SHP77 (cell line): ENCODE results near the gene CKS1B.
"Not testable (repeated sequence)": the region's sequence is repeated elsewhere in the genome, so short reads cannot be mapped to it uniquely, and the experiment has no call there.

Experiments used
- DNase-seq, 2 experiments: peaks; one replicate each; lab custom pipeline; 2025; lab: John Stamatoyannopoulos, UW

CKS1B gene

DNA sequence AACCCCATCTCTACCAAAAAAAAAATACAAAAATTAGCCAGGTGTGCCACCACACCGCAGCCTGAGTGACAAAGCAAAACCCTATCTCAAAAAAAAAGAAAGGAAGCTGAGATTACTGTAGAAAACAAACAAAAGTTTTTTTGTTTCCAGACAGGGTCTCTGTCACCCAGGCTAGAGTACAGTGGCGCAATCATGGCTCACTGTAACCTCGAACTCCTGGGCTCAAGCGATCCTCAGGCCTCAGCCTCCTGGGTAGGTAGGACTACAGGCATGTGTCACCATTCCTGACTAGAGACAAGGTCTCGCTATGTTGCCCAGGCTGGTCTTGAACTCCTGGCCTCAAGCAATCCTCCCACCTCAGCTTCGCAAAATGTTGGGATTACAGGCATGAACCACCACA lies 10.1 kb upstream of the CKS1B start:
- no peak for DNase-seq

DNA sequence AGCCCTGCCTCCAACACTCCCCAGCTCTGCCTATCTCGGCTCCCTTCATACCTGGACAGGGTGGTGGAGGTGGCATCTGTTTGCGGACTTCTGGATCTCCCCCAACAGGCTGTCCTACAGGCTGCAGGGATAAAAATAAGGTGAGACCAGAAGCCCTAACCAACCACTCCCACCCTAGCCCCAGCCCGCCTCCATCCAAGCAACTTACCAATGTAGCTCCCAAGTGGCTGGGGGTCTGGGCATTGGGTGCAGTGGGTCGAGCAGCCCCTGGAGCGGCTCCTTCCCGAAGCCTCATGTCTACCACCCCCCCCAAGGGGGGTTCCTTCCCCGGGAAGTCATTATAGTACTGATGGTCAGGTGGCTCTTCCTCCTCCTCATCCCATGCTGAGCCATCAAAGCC lies 8.4 kb upstream of the CKS1B start:
- no peak for DNase-seq

DNA sequence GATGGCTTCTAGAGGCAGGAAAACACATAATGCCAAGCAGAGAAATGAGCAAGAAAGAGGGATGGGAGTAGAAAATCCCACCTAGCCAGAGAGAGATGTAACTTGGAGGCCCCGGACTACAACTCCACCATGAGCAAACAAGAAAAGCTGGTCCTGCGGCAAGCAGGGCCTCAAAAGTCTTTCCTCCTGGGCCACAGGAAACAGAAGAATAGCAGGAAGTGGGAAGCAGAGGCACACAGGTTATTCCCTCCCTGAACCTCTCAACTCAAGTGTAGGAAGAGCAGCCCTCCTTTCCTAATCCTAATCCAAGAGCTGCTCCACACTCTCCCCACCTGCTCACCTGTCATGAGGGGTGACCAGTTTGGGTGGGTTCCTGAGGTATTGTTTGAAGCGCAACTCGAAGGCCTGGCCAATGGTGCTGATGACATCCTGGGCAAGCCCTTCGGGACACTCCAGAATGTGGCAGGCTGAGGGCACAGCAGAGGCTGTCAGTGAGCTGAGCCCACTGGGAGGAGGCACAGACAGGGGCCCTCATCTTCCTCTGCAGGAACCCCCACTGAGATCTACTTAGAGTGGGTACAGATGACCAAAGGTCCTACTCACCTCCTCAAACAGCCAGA lies 7.0 kb upstream of the CKS1B start:
- DNase-seq: no peak

DNA sequence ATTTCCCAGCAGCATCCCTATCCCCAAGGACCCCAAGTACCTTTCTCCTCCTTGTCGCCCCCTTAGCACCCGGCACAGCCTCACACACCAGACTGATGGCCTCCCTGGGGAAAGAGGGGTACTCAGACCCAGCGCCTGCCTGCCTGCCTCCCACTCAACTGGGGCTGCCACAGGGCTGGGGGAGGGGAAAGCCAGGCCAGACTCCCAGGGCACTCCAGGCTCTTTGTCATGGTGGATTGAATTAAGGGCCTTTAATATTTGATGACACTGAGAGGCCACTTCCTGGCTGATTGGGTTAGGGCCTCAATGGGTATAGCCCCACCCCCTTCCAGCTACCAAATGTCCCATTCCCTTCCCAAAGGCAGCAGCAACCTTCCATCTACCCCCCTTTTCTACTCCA lies 5.8 kb upstream of the CKS1B start:
- DNase-seq: no peak

DNA sequence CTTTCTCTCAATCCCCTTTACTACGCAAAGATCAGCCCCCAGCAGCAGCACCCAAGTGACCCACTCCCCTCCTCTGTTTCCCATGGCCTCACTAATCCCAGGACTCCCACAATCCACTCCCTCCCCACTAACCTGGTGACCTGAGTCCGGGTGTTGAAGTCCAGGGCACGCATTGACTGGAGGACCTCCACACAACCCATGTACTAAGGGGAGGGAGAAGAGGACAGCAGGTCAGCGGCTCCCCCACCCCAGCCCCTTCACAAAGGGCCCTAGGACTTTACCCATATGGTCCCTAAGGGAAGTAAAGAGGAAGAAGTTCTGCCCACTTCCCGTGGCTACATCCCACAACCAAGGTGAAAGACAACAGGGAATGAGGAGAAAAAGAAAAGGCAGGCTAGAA lies 5.2 kb upstream of the CKS1B start:
- no peak for DNase-seq

DNA sequence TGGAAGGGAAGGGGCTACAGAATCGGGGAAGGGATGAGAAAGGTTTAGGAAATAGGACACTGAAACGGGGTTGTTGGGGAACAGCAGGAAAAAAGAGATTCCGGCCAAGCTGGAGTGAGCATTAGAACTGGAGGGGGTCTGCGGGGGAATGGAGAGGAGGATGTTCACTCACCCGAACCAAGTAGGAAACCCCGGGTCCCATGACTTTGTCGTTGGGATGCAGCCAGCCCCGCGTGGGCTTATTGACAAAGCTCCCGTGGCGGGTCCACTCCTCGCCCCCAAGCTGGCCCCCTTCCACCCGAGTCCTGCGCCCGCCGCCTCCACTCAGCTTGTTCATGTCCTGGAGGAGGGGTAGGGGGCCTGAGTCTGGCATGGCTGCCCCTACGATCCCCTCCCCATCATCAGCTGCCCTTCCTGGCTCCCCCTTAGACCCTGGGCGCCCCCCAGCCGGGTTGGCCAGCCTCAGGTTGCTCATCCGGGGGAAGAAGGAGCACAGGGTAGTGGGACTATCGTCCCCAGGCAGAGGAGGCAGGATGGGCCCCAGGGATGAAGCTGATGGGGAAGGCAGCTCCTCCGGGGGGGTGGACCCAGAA lies 4.5 kb upstream of the CKS1B start:
- no peak for DNase-seq

DNA sequence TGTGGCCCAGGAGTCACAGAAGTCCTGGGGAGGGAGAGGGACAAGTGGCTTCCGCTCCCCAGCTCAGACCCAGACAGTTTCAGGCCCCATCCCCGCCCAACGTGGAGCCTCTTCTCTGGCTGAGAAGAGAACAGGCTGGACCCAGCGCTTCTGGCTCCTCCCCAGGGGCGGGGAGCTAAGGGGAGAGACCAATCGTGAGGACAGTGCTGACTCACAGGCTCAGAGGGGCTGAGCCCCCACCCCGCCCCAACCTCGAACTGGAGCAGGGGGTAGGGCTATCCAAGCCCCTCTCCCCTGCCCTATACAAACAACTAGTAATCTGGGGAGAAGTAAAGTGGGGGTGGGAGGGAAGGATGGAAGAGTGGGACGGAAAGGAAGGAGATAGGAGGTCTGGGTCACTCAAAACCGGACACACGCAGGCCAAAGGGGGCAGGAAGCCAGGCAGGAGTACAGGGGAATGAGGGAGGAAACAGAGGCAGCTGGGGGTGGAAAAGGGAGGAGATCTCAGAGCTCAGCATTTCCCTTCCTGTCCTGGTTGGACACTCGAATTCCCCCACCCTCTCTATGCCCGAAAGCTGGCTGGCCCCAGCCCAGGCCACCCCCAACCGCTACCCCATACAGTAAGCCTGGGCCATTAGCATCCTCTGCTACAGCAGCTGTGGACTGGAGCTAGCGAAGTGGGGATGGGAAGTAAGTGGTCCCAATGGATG lies 3.7 kb upstream of the CKS1B start, which contains the start of gene SHC1:
TSS of gene SHC1 (minus strand) at position 117 of the 710 bp plus-strand sequence. CDS start 221 bp downstream, outside the sequence.
- DNase-seq: peak; percentile 96 to 97

DNA sequence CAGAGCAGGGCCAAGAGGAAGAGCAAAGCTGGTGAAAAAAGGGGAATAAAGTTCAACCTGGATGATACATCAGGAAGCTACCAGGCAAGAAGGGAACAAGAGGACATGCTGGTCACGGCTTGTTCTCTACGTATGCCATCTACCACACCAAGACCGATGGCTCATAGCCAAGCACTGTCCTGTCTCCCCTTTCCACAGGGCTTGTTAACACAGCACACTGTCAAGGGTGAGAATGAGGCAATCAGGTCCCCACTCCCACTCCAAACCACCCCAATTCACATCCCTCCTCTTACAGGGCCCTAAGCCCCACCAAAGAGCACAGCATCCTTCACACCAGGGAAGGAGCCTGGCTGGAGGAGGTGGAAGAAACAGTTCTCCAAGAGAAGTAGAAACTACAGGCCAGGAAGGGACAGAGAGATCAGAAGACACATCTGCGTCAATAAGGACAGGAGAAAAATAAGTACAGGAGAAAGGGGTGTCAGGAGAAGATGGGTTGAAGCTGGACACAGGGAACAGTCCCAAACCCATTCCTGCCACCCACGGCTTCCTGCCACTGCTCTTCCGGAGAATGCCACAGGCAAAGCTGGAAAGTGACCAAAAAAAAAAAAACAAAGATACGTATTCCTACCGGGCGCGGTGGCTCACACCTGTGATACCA lies 3.0 kb upstream of the CKS1B start:
- peak; percentile 70 to 75 for DNase-seq

DNA sequence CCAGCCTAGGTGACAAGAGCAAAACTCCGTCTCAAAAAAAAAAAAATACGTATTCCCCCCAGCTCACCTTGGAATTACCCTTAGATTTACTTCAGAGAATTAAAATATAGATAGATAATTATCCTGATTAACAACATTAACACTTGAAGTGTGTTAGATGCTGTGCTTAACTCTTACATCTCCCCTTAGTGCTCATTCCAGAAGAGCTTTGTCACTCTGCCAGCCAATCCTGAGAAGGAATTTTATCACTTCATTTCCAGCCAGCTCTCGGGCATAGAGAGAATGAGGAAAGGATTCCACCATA lies 2.3 kb upstream of the CKS1B start:
- DNase-seq: no peak

DNA sequence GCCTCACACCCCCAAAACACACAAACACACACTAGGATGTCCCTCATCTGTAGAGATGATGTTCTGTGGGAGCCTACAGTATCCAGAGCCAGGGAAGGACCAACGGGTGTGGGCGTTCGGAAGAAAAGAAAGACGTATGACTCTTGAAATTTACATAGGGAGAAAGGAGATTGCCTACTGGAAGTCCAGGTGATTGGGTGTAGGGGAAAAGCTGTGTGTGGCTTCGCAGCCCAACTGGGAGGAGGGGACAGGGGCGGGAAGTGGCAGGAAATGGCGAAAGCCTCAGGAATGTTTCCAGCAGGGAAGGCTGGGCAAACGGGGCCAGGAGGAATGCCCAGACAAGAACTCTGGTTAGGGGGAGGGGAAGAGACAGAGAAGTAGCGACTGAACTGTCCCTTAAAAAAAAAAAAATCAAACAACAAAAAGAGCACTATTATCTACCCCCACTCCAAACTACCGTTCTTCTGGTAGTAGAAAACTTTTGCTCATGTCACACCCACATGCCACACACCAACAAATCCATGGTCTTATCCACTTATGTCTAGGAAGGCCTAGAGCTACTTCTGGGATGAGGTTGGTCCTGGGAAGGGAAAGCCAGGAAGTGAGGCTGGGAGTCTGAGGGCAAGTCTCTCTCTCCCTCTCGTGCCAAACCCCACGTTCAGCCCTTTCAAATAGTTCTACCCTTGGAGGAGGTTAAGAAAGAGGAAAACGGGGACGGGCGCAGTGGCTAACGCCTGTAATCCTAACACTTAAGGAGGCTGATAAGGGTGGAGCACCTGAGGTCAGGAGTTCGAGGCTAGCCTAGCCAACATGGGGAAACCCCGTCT lies 1.8 kb upstream of the CKS1B start:
- peak; percentile 32 to 74 for DNase-seq

DNA sequence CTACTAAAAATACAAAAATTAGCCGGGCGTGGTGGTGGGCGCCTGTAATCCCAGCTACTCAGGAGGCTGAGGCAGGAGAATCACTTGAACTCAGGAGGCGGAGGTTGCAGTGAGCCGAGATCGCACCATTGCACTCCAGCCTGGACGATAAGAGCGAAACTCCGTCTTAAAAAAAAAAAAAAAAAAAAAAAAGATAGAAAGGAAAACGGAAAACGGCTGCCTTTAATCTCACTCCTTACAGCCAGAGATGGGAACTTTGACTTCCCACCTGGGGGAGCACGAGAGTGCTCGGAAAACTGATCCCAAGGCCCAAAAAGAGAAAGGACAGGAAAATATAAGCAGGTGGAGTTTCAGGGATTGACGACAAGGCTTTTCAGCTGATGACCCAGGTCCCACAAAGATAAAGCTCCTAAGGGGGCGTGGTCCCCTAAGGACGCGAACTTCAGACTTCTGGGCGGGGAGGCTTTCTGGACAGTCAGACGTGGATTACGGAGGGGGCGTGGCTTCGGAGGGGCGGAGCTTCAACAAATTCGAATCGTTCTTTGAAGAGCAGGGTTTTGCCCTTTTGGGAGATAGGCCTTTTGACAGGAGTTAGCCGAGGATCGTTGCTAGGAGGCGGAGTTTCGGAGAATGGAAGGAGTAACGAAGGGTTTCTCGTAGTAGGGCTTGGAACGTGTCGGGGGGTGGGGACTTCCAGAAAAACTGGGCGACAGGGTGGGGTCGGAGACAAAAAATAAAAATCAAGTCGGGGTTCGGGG lies 958 bp upstream of the CKS1B start:
- DNase-seq: peak; percentile 95 to 99

DNA sequence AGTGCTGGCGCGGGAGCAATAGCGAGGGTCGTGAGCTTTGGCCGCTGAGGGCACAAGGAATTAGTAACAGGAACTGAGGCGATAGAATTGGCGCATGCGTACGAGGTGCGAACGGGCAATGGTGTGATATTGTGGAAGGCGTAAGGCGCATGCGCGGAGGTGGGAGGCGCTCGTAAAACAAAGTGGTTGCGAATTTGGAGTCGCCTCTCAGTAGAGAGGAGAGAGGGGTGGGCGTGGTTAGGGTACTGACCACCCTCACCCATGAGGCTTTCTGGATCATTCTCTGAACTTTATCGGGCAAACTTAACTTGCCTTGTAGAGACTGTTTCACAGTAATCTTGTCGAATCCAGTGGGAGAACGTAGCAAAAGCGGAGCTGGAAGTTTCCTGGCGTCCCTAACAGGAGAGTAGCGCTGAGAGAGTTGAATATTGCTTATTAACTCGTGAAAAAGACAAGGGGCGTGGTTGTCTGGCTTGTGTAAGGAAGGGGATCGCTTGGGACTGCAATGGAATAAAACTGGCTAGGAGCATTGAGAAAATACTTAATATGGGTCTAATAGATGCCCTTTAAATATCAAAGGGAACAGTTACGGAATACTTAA lies 427 bp downstream of the CKS1B start:
- peak; percentile 99 for DNase-seq

DNA sequence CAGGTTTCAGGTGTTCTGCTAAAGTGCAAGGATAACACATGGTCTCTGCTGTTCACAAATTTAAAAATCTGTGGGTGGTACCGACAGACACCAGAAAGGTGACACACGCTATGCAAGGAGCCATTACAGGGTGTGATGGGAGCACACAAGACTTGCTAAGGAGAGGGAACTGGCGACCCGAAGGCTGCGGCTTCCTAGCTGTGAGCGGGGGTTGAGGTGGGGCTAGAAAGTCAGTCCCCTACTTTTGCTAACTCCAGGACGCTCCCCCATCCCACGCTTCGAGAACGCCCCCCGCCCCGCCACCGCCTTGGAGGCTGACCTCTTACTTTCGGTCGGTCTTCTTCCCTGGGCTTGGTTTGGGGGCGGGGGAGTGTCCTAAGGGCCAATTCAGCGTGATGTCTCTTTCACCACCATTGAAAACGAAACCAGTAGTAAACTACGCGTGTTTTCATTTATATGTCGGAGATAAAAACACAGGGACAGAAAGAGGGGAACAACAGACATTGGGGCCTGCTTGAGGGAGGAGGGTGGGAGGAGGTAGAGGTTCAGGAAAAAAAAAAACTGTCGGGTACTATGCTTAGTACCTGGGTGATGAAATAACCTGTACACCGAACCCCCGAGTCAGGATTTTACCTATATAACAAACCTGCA lies 1.1 kb downstream of the CKS1B start:
- DNase-seq: peak in 1 of 2 experiments; percentile 44

DNA sequence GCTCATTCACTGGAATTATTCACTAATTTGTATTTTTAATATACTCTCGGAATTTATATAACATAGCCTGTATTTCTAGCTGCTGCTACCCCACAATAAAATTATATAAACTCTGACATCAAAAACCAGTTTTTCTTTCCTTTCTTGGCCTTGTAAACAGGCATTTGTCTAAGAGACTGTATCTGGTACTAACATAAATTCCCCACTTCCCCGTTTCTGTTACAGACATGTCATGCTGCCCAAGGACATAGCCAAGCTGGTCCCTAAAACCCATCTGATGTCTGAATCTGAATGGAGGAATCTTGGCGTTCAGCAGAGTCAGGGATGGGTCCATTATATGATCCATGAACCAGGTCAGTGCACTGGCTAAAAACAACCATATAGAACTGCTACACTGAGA lies 3.3 kb downstream of the CKS1B start:
- not testable (repeated sequence) for DNase-seq

DNA sequence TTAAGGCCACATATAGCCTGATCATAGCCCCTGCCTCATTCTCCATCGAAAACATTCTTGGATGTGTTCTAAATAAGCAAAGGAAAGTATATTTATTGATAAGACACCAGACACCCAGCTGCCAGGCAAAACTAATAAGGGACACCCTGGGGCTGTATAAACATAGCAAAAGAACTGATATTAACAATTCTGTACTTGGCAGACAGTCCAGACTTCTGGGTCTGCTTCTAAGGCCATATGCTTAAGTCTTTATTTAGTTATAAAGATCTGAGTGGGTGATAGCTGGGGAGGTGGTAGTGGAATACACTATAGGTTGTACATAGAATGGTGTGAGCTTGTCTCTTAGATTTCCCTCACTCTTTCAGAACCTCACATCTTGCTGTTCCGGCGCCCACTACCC lies 3.9 kb downstream of the CKS1B start:
- no peak for DNase-seq

DNA sequence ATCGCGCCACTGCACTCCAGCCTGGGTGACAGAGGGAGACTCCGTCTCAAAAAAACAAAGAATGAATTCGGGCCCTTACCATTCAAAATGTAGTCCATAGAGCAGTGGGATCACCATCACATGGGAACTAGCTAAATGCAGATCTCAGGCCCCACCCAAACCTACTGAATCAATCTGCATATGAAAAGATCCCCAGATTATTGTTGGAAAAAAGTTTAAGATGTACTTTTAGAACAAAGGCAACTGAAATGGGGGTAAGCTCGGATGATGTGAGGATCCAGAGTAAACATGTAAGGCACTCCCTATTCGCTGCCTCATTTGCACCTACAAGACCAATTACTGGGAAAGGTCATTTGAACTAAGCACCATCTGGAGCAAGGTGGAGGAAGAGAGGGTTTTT lies 7.9 kb downstream of the CKS1B start:
- DNase-seq: peak in 1 of 2 experiments; percentile 44

DNA sequence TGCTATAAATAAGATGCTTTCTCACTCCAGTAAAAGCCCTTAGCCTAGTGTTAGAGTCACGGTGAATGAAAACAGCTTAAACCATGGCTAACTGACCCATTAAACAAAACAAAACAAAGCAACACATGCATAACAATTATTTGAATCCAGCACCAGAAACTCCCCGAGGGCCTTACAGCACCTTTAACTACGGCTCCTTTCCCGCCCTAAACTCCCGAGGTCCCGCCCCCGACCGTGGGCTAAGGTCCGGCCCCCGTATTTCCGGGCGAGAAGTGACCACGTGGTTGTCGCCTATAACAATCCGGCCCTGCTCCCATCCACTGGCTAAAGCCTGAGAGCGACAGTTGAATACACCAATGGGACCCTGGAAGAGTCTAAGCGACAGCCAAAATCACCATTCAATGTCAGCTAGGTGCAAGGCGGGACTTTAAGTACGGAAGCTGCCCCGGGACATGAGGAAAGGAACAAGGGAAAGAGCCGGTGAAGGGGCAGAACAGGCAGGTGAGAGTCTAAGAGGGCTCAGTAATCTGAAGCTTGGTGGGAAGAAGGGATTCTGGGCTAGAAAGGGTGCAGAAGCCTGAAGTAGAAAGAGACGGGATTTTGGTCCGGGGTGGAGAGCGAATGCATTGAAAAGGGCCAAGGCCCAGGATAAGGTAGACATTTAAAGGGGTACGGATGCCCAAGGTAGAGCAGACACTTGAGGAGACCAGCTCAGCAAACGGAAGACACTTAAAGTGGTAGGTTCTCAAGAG lies 8.6 kb downstream of the CKS1B start, which contains the start of gene FLAD1:
TSS of gene FLAD1 (plus strand) at position 448 of the 752 bp plus-strand sequence. CDS start 351 bp downstream, outside the sequence.
- peak; percentile 100 for DNase-seq

DNA sequence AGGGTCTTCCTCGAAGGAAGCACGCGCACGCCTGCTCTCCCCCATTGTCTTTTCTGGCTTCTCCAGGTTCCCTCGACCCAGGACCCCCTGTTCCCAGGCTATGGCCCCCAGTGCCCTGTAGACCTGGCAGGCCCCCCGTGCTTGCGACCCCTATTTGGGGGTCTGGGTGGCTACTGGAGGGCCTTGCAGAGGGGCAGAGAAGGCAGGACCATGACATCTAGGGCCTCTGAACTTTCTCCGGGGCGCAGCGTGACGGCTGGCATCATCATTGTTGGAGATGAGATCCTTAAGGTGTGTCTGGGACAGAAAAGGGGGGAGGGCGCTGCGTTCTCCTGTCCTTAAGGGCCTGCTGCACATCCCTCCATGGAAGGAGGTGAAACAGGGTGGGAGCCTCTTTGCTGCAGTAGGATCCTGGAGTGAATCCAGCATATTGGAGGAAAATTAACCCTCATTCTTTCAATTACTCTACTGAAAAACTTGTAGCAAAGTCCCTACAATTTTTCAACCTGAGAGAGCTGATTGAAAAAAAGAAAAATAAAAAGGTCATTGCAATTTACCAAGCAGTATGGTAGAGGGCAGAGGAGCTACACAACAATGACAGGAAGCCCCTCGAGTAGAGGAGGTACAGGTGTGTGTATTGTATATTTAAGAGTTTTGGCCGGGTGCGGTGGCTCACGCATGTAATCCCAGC lies 9.4 kb downstream of the CKS1B start:
- DNase-seq: peak in 1 of 2 experiments; percentile 21

DNA sequence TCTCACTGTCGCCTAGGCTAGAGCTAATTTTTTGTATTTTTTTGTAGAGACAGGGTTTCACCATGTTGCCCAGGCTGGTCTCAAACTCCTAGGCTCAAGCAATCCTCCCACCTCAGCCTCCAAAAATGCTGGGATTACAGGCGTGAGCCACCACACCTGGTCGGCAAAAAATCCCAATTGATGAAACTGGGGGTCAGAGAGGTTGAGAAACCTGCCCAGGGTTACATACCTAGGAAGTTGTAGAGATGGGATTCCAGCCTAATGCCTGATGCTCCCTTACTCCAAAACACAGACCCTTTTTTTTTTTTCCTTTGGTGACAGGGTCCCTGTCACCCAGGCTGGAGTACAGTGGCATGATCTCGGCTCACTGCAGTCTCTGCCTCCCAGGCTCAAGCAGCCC lies 12.3 kb downstream of the CKS1B start:
- DNase-seq: not testable (repeated sequence)
